Fibroblast of peridontal ligament (primary cell): Measurements from ENCODE around the gene C4orf33.
"Not testable (repeated sequence)": the region's sequence is repeated elsewhere in the genome, so short reads cannot be mapped to it uniquely, and the experiment has no call there.

Experiments
- DNase-seq: peaks from one replicate; pipeline ENCODE4 v3.0.0-alpha.2; 2010; ENCODE audit errors: extremely low read depth

C4orf33 gene, protein sequence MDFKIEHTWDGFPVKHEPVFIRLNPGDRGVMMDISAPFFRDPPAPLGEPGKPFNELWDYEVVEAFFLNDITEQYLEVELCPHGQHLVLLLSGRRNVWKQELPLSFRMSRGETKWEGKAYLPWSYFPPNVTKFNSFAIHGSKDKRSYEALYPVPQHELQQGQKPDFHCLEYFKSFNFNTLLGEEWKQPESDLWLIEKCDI

DNA sequence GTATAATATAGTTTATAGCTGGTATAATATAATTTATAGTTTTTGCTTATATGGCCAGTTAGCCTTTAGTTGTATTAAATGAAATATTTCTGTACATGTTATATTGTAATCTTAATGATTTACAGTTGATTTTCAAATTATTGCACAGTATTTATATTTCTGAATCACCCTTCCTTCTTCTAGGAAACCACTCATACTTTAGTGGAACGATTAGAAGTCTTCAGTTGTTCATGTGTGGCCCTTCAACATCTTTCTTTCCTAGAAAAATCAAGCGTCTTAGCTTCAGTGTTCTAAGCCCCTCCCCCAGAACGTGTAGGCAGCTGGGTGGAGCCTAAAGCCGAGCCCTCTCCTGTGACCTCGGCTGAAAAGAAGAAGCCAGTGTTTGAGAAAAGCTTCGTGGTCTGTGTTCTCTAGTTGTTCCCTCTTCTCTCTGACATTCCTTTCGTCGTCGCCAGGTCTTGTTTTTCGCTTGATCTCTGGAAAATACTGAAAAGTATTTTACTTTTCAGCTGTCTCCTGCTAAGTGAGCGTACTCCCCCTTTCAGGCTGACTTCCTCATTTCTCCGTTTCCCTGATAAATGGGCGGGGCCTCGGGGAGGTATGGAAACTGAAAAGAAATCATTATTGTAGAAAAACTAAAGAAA lies at the start of gene C4orf33:
Gene C4orf33 (plus strand): TSS at position 342 of the 644 bp plus-strand sequence. CDS start 6,459 bp downstream, outside the sequence.
- DNase-seq, result peak; percentile 77

DNA sequence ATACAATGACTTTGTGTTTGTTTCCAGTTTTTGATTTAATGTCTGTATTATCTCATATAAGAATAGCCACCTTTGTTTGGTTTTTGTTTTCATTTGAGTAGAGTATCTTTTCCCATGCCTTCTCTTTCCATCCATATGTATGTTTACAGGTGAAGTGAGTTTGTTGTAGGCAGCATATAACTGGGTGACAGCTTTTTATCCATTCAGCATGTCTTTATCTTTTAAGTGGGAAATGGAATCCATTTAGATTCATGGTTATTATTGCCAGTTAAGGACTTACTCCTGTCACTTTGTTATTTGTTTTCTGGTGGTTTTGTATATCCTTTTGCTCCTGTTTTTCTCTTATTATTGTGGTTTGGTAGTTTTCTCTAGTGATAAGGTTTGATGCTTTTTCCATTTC lies 36.9 kb upstream of the C4orf33 start:
- DNase-seq, result no peak

DNA sequence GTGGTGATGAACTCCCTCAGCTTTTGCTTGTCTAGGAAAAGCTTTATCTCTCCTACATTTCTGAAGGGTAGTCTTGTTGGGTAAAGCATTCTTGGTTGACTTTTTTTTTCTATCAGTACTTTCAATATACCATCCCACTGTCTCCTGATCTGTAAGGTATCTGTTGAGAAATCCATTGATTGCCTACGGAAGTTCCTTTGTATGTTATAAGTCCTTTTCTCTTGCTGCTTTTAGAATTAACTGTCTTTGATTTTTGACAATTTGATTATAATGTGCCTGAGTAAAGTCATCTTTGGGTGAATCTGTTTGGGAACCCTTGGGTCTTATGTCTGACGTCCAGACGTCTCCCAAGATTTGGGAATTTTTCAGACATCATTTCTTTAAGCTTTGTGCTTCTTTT lies 33.4 kb upstream of the C4orf33 start:
- no peak for DNase-seq

DNA sequence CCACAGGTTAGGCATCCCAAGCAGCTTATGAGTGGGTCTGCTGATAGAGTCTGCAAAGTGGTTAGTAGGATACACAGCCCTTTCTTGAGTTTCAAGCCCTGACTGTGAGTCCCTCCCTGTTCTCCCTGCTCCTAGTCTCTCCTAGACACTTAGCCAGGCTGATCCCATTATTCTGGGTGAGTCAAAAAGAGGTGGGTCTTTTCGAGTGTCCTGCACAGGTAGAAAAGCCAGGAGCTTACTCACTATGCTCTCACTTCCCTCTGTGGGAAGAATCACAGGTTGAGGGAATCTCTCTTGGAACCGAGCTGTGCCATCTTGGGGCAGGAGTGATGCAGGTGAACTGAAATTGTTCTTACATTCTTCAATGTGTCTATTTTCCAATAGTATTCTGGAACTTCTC lies 32.3 kb upstream of the C4orf33 start:
- DNase-seq, result no peak

DNA sequence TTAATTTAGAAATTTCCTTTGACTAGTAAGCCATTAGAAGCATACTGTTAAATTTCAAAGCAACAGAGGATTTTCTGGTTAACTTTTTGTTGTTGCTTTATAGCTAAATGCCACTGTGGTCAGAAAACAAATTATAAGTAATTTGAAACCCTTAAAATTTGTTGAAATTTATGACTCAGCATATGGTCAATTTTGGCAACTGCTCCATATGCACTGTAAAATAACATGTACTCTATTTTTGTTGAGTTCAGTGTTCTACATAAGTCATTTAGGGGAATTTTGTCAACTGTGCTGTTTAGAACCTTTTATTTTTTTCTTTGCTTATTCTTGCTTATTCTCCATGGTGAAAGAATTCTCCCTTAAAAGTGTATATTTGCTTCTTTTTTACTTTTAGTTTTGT lies 31.2 kb upstream of the C4orf33 start:
- peak; percentile 92 for DNase-seq

DNA sequence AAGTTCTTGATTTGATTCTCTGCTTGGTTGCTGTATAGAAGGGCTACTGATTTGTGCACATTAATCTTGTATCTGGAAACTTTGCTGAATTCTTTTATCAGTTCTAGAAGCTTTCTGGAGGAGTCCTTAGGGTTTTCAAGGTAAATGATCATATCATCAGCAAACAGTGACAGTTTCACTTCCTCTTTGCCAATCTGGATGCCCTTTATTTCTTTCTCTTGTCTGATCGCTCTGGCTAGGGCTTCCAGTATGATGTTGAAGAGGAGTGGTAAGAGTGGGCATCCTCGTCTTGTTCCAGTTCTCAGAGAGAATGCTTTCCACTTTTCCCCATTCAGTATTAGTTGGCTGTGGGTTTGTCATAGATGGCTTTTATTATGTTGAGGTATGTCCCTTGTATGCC lies 26.4 kb upstream of the C4orf33 start:
- DNase-seq, result not testable (repeated sequence)

DNA sequence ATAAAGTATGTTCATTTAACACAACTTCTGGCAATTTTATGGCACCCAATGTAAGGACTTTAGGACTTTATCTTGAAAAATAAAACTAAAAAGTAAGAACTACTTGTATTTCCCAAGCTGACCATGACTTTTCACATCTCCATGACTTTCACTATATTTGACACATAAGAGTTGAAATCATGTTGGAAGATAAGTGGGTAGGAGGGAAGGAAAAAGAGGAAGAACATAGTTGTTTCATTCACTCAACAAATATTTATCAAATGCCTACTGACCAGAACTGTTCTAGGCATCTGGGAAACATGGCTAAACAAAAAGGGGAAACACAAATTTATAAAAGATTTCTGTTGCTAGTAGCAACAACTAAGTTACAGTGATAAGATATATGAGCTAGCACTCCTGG lies 18.6 kb upstream of the C4orf33 start:
- no peak for DNase-seq

DNA sequence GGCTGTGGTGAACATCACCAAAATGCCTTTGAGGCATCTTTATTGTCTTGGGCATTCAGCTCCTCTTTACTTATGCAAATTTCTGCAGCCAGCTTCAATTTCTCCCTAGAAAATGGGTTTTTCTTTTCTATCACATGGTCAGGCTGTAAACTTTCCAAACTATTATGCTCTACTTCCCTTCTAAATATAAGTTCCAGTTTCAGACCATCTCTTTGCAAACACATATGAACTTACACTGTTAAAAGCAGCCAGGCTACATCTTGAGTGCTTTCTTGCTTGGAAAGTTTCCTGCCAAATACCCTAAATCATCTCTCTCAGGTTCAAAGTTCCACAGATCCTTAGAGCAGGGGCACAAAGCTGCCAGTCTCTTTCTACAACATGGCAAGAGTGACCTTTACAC lies 15.8 kb upstream of the C4orf33 start:
- no peak for DNase-seq

DNA sequence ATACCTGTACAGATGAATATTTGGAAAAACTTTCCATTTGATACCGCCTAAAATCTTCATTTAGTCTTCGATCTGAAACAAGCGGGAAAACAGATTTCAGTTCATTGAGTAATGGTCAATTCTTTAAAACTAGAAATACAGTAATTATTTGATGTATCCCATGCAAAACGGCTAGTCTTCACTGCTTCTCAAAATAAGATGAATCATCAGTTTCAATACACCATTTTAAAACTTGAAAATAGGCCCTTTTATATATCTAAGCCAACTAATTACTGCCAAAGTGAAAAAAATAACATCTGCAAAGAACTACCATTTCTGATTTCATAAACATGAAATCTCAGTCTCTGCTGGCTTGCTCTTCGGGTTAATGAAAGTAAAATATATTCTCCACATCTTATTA lies 13.7 kb upstream of the C4orf33 start:
- DNase-seq, result no peak

DNA sequence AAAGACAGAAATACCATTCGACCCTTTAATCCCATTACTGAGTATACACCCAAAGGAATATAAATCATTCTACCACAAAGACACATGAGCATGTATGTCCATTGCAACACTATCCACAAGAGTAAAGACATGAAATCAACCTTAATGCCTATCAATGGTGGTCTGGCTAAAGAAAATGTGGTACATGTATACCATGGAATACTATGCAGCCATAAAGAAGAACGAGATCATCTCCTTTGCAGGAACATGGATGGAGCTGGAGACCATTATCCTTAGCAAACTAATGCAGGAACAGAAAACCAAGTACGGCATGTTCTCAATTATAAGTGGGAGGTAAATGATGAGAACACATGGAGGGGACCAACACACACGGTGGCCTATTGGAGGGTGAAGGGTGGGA lies 10.5 kb upstream of the C4orf33 start:
- DNase-seq, result no peak

DNA sequence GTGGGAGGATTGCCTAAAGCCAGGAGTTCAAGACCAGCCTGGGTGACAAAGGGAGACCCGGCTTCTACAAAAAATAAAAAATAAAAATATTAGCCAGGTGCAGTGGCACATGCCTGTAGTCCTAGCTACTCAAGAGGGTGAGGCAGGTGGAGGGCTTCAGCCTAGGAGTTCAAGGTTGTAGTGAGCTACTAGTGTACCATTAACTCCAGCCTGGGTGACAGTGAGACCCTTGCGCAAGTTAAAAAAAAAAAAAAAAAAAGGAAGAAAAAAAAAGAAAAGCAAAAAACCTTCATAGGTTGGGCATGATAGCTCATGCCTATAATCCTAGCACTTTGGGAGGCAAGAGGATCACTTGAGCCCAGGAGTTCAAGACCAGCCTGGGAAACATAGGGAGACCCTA lies 8.4 kb upstream of the C4orf33 start:
- no peak for DNase-seq

DNA sequence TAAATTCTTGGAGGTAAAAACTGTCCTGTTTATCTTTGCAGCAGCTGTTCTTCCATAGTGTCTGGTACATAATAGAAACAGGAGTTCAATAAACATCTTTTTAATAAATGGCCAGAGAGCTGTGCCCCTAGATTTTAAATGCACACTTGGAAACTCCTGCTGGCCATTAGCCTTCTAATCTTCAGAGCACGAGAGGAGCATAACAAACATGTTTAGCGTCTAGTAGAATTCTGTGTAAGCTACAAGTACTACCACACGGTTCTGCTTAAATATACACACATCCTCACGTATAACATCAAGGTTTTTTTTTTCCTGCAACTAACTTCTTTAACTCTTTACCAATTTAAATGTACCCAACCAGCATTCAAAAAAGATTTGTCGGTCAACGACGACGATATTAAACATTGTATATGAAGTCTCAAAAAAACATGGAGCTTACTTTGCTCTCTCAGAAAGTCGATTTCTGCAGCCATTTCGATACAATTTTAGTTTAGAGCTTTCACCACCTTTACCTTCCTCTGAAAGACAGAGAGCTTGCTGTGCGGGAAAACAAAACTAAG lies 3.2 kb upstream of the C4orf33 start:
- peak; percentile 35 for DNase-seq

DNA sequence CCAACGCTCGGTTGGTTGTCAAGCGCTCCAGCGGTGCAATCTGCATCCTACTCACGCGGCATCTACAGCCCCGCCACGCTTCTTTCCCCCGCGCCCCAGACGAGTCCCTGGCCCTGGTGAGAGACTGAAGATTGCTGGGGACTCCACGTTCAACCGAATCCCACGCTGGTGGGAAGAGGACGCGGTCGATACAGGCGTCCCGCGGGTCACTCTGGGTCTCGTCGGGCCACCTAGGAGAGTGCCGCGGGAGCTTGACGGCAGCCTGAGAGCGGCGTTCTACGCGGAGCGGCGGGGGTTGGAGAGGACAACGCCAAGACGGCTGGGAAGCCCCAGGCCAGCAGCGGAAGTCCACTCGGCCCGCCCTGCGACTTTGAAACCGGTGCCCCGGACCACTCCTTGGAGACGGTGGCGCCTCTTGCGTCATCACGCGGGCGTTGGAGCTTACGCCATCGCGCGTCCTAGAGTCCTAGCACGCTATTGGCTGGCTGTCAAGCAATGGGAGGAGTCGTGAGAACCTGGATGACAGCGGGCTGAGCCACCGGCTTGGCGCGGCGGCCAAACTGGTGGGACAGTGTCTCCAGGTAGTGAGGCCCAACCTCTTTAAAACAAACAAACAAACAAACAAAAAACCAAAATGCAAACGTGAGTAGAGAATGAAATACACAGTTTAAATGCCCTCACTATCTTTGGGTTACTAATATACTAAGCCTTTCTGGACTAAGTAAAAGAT lies 2.6 kb upstream of the C4orf33 start, which contains the start of gene SCLT1:
Gene SCLT1 (minus strand): TSS at position 349 of the 730 bp plus-strand sequence. CDS start 436 bp downstream, outside the sequence.
- DNase-seq, result peak; percentile 97

DNA sequence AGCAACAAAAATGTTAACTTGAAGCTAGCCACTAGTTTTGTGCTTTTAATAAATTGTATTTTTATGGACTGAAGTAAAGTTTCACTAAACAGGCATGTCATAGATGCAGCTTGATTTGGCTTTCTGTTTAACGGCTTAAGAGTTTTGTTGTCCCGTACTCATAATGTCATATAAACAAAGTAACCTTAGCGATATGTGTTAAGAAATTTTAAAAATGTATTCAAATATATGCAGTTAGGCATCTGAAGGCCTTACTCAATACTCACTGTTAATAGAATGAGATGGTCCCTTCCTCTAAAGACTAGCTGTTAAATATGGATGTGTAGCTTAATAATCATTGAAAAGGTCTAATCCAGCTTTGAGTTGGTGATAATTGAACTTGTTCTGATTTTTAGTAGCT lies 1.6 kb upstream of the C4orf33 start:
- peak; percentile 16 for DNase-seq

DNA sequence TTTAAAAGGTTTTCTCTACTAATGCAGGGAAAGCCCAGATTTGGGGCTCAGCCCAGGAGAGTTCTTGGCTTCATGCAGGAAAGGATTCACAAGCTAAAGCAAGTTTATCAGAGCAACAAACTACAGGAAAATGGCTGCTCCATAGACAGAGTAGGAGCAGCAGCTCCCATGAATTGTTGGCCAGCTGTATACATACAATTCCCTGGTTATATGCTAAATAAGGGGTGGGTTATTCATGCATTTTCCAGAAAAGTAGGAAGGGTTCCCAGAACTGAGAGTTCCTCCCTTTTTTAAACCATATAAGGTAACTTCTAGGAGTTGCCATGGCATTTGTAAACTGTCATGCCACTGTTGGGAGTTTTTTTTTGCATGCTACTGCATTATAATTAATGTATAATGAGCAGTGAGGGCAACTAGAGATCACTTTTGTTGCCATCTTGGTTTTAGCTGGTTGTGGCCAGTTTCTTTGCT lies 2.6 kb downstream of the C4orf33 start:
- DNase-seq, result no peak

DNA sequence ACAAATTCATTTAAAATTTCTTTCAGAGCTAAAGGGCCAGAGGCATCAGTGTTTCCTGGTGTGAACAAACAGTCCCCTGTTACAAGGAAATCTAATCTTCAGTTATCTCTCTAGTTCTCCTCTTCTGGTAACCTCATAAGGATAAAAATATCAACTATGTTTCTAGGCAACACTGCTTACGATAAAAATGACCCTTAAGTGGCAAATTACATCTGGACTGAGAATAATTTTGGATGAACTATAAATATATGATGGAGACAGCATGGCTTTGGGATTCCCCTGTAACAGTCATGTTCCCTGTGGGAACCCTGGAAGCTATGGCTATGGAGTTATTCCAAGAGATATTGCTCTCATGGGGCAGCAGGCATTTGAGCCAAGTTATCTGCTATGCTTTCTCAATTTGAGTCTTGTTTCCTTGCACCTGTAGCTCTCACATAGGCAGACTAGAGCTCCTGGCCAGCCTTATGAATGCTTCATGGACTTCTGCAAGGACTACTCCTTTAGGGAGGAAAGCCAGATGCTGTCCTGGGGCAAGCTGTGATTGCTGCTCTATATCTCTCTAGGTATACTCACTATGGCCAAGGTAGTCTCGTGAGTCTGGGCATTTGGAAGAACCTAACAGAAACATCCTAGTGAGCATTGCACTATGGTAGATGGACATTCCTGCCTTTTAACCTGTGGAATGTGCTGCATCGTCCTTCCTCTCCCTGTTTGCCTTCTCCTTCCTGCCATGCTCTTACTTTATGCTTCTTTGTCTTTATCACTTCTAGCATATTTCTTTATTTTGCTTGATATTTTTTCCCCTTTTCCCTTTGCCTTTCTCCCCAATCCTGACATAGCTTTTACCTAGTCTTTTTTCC lies 14.2 kb downstream of the C4orf33 start:
- DNase-seq, result peak; percentile 16

DNA sequence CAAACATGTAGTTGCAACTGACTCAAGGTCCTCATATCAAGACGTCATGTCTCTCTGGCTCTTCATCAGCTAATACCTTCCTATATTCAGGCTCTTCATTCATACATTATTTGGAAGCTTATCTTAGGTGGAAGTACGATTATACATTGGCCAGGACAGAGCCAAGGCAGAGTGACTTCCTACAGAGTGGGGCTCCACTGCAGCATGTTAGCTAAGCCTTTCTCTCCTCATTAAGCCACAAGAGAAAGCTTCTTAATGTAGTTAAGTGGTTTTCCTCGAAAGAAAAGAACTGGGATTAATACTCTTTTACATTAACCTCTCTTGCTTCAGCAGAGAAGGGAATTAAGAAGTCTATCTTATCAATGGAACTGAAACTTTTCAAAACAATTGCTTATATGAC lies 15.0 kb downstream of the C4orf33 start:
- DNase-seq, result no peak

DNA sequence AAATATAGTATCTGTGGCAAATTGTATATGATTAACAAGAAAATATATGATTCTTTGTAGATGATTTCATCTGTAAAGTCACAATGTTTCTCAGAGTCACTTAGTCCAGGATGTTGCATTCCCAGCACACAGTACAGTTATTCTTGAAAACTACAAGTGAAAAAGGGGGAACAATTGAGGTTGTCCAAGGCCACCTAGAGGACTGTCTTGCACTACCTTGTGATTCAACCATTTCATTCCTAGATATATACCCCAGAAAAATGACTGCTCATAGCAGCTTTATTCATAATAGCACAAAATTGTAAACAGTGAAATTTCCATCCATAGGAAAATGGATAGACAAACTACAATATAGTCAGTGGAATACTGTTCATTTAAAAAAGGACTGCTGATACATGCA lies 16.0 kb downstream of the C4orf33 start:
- DNase-seq, result no peak

DNA sequence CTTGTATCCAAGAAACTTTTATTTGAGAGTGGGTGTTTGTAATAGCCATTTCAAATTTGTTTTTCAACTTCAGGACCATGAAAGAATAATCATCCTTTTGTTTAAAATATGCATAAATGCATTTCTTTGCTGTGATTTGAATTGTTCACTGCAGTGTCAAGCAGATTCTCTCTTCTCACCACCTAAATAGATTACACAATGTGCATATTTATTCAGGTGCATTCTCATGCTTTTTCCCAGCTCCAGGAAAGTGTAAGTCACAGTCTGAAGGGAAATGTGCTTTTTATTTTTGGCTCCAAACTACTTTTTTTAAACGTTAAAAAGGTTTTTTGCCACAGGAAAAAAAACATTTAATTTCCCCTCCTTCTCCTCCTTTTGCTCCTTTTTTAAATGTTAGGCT lies 17.5 kb downstream of the C4orf33 start:
- DNase-seq, result no peak

DNA sequence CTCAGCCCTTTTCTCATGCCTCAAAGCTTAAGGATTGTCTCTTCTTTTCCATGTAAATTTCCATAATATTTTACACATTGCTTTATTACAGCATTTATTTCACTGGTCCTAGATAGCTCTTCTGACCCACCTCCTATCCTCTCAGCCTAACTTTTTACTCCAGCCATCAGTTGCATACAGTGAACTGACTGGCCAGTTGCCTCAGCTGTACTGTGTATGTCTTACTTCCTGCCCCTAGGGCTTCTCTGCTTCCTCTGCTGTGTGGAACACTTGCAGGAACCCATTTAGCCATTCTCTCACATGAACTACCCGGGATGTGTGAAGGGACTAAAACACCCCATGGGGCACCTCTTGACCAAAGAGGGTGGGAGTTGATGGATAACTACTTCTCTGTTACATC lies 18.0 kb downstream of the C4orf33 start:
- no peak for DNase-seq

DNA sequence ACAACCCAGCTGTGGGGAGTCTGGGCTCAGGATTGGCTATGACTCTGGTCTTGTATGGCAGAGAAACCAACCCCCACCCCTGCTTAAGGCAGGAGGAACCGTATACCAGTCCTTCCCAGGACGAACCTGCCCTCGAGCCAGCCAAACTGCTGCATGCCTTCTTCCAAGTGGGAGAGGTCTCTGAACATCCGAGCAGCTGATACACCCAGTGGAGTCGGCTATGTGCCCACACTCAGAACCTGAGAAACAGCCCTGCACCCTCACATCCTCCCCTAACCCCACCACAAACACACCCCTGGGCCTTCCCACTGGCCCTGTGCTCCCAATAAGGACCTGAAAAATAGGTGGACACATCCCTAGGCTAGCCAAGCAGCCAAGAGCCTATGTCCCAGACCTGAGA lies 21.8 kb downstream of the C4orf33 start:
- DNase-seq, result no peak

DNA sequence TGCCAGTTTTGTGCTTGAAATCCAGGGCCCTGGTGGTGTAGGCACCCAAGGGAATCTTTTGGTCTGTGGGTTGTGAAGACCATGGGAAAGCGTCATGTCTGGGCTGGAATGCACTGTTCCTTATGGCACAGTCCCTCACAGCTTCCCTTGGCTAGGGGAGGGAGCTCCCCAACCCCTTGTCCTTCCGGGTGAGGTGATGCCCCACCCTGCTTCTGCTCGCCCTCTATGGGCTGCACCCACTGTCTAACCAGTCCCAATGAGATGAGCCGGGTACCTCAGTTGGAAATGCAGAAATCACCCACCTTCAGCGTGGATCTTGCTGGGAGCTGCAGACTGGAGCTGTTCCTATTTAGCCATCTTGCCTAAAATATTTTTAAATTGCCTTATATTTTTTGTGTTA lies 30.7 kb downstream of the C4orf33 start:
- not testable (repeated sequence) for DNase-seq
